Epithelial cell of proximal tubule (primary cell): Measurements from ENCODE around the gene DCHS2. TPM values are rescaled to one million over a fixed set of nuclear protein-coding genes. Genes with fewer than 3 reads are reported as not detected.
A peak's percentile ranks its signal among the peaks of the same experiment; 100 is the strongest.

Source experiments
- DNase-seq: peaks from one replicate; pipeline ENCODE4 v3.0.0-alpha.2; 2011; ENCODE audit warnings: low read depth
- H3K4me3 ChIP-seq: 2 replicates; pipeline ENCODE4 v1.5.1; 2011; ENCODE audit warnings: low read depth, mild to moderate bottlenecking, low read length
- CTCF ChIP-seq: conservative IDR thresholded peaks from 2 replicates; pipeline ENCODE4 v1.5.1; 2012; ENCODE audit warnings: low read depth, mild to moderate bottlenecking, low read length
- total RNA-seq: library from RNA; depleted of rRNA; stranded (reverse); fragments of >200 nt; gene quantifications from 2 replicates; pipeline ENCODE4 v1.2.3, GENCODE V29; 2015

Gene DCHS2
- total RNA-seq: 0.12 and 0.87 TPM in 2 replicates

- DNase-seq: no peak
- TF ChIP-seq CTCF: no peak
- H3K4me3 ChIP-seq: peak within 1 kb of the TSS; percentile 35
These were observed at the start of gene DCHS2 for GRCh38 chr4:154491341-154492271. DCHS2 (minus strand) TSS chr4:154491799; CDS start chr4:154491355, 444 bp downstream.

- no peak overlapping the region for H3K4me3 ChIP-seq
- TF ChIP-seq CTCF: no peak
- DNase-seq: no peak
These were observed 42.7 kb upstream of the DCHS2 start for GRCh38 chr4:154534296-154534695.

GRCh38 chr4:154529728-154530519, 38.3 kb upstream of the DCHS2 start:
- TF ChIP-seq CTCF: no peak
- no peak overlapping the region for H3K4me3 ChIP-seq
- no peak for DNase-seq

GRCh38 chr4:154528869-154529268, 37.3 kb upstream of the DCHS2 start:
- no peak for TF ChIP-seq CTCF
- DNase-seq: no peak
- no peak overlapping the region for H3K4me3 ChIP-seq

- TF ChIP-seq CTCF: no peak
- DNase-seq: no peak
- no peak overlapping the region for H3K4me3 ChIP-seq
These were observed 35.7 kb upstream of the DCHS2 start for GRCh38 chr4:154527308-154527707.

GRCh38 chr4:154526151-154526550, 34.6 kb upstream of the DCHS2 start:
- TF ChIP-seq CTCF: no peak
- no peak for DNase-seq
- no peak overlapping the region for H3K4me3 ChIP-seq
